GM20000 (cell line): Measurements from ENCODE around the gene UBE2S.
"Not testable (repeated sequence)": the region's sequence is repeated elsewhere in the genome, so short reads cannot be mapped to it uniquely, and the experiment has no call there.

Experiments used
- DNase-seq: peaks from one replicate; pipeline ENCODE4 v3.0.0; 2012; ENCODE audit warnings: low spot score
- TF ChIP-seq, protein P1 (sequence below): IDR thresholded peaks from 2 replicates; pipeline ENCODE4 v1.5.1; 2012; ENCODE audit warnings: mild to moderate bottlenecking, control low read depth; ENCODE audit errors: extremely low read depth, missing control alignments

Gene UBE2S

DNA sequence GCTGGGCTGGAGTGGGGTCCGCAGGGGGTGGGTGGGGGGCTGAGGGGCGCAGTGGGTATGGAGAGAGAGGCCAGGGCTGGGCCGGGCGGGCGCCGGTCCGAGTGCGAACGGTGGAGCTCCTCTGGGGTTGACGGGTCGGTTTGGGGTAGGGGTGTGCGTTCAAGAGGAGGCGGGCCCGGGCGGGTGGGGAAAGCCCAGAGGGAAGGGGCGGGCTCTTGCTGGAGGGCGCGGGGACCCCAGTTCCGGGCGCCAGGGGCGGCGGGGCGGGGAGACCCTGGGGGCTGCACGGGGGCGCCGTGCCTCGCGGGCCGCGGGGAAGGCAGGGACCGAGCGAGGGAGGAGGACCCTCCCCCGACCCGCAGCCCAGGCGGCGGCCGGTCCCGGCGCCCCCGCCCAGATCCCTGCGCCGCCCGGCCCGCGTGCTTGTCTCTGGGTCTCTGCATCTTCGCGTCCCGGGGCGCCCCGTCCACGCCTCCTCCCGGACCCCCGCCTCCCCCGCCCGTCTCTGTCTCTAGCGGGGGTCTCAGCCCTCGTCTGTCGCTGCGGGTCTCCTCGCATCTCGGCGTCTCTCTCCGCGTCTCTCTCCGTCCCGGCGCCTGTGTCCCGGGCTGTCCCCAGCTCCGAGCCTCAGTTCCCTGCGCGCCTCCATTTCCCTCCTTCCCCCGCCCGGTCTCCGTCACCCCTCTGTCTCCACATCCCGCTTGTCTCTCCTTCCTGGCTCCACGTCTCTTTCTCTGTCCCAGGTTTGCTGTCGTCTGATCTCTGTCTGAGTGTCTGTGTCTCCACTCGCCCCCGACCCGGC is 43.8 kb upstream of the UBE2S start:
- TF ChIP-seq, protein P1, sequence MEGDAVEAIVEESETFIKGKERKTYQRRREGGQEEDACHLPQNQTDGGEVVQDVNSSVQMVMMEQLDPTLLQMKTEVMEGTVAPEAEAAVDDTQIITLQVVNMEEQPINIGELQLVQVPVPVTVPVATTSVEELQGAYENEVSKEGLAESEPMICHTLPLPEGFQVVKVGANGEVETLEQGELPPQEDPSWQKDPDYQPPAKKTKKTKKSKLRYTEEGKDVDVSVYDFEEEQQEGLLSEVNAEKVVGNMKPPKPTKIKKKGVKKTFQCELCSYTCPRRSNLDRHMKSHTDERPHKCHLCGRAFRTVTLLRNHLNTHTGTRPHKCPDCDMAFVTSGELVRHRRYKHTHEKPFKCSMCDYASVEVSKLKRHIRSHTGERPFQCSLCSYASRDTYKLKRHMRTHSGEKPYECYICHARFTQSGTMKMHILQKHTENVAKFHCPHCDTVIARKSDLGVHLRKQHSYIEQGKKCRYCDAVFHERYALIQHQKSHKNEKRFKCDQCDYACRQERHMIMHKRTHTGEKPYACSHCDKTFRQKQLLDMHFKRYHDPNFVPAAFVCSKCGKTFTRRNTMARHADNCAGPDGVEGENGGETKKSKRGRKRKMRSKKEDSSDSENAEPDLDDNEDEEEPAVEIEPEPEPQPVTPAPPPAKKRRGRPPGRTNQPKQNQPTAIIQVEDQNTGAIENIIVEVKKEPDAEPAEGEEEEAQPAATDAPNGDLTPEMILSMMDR = no peak
- DNase-seq = peak; percentile 65

DNA sequence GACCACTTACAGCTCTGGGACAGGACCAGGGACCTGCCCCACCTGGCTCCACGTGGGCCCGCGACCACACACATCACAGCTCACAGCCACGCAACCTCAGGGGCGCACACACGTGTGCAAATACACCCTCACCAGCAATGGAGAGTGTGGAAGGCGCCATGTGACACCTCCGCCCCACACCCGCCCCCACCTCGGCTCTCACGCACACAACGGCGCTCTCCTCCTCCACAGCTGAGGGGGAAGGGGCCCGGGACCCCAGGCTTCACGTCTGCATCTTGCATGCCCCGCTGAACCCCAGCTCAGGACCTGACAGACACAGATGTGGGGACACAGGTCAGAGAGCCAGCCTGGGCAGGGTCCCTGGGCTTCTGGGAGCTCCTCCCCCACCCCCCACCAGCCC is 41.9 kb upstream of the UBE2S start:
- DNase-seq = no peak
- TF ChIP-seq, protein P1 = no peak

DNA sequence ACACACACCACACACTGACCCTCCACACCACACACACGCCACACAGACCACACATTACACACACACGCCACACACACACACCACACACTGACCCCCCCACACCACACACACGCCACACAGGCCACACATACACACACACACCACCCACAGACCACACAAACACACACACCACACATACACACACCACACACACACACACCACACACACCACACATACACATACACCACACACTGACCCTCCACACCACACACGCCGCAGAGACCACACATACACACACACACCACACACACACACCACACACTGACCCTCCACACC is 40.5 kb upstream of the UBE2S start:
- DNase-seq = not testable (repeated sequence)

DNA sequence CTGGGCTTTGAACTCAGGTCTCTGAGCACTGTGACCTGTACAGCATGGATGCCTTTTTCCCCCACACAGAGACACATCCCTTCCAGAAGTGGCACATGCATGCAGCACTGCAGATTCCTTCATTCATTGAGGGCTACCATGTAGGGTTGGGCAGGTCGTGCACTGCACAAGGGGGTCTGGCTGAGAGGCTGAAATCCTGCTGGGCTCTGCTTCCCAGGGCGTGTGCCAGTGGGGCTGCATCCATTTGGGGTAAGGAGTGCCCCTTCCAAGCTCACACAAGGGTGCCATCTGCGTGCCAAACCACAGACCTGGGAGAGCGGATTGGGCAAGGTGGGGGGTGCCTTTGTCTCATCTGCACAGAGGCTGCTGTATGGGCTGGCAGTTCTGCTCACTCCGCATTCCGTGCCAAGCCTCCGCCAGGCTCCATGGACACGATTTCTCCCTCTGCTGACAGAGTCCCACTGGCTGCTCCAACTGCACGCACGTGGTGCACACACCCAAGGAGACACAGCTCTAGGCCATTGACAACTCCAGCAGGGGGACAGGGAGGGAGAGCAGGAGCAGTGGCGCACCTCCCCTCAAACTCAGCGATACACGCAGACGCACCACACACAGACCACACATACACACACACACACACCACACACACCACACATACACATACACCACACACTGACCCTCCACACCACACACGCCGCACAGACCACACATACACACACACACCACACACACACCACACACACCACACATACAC is 40.0 kb upstream of the UBE2S start:
- DNase-seq = no peak
- TF ChIP-seq, protein P1 = no peak

DNA sequence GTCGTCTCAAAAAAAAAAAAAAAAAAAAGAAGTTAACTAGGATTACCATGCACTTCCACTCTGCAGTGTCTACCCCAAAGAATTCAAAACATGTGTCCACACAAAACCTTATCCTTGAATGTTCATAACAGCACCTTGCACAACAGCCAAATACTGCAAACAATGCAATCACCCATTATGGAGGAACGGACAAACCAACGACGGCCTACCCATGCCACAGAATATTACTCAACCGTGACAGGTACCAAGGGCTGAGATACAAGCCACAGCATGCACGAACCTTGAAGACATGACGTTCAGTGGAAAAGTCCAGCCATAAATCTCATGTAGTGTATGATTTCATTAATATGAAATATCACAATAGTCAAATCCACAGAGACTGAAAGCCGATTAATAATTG is 38.5 kb upstream of the UBE2S start:
- TF ChIP-seq, protein P1 = no peak
- DNase-seq = no peak

DNA sequence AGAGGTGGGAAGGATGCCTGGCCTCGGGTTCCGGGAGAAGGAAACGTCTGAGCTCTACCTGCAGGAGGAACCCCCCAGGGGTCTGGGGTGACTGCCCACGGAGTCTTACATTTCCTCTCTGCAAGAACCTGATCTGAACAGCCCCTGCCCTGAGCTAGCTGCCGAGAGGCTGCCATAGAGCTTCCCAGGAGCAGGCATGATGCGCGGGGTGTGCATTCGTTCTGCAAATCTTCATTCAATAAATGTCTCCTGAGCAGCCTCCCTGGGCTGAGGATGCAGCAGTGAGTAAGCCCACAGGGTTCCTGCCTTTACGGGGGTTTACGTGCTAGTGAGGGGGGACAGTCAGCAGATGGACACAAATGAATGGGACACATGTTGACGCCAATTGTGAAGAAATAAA is 37.1 kb upstream of the UBE2S start:
- DNase-seq = no peak
- TF ChIP-seq, protein P1 = no peak

DNA sequence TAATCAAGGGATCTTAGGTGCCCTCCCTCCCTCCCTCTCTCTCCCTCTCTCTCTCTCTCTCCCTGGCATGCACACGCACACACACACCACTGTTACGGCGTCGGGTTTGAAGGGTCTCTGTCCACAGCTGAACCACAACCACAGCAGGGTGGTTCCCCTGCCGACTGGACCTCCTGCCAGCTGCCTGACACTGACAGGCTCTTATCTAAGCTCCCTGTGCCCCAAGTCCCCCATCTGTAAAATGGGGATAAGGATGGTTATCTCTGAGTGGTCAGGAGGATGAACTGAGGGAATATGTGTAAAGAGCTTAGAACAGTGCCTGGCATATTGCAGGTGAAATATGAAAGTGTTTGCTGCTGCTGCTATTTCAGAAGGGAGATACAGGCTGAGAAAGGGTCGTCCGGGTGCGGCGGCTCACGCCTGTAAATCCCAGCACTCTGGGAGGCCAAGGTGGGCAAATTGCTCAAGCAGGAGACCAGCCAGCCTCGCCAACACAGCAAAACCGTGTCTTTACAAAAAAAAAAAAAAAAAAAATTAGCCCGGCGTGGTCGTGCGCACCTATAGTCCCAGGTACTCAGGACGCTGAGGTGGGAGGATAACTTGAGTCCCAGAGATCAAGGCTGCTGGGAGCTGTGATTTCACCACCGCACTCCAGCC is 36.4 kb upstream of the UBE2S start:
- TF ChIP-seq, protein P1 = no peak
- DNase-seq = no peak
